LoVo (cell line): ENCODE measurements around the gene TMTC3.

Source experiments
- DNase-seq: peaks from one replicate; pipeline ENCODE4 v3.0.0-alpha.2; 2016; ENCODE audit warnings: low spot score

TMTC3 gene

GRCh38 chr12:88227263-88227662, 85.2 kb downstream of the TMTC3 start:
- no peak for DNase-seq

GRCh38 chr12:88227871-88228270, 85.8 kb downstream of the TMTC3 start:
- no peak for DNase-seq

- DNase-seq: no peak
These were observed 86.6 kb downstream of the TMTC3 start for GRCh38 chr12:88228720-88229119.

- no peak for DNase-seq
These were observed 88.2 kb downstream of the TMTC3 start for GRCh38 chr12:88230271-88230670.

- DNase-seq: no peak
These were observed 93.2 kb downstream of the TMTC3 start for GRCh38 chr12:88235183-88235833.

- peak; percentile 24 for DNase-seq
These were observed 95.8 kb downstream of the TMTC3 start for GRCh38 chr12:88237954-88238353.

- DNase-seq: no peak
These were observed 96.3 kb downstream of the TMTC3 start for GRCh38 chr12:88238406-88238805.

GRCh38 chr12:88241862-88242570, 99.9 kb downstream of the TMTC3 start:
- peak; percentile 73 for DNase-seq

GRCh38 chr12:88242571-88242925, 100.4 kb downstream of the TMTC3 start:
- DNase-seq: no peak

- no peak for DNase-seq
These were observed 100.8 kb downstream of the TMTC3 start for GRCh38 chr12:88242939-88243338.

GRCh38 chr12:88243982-88244381, 101.9 kb downstream of the TMTC3 start:
- no peak for DNase-seq

GRCh38 chr12:88245905-88246304, 103.8 kb downstream of the TMTC3 start:
- DNase-seq: no peak

- DNase-seq: peak; percentile 71
These were observed 105.1 kb downstream of the TMTC3 start for GRCh38 chr12:88247241-88247643.

GRCh38 chr12:88248606-88249005, 106.5 kb downstream of the TMTC3 start:
- no peak for DNase-seq
